ENCODE data around the gene USP24.
"Not testable (repeated sequence)": the region's sequence is repeated elsewhere in the genome, so short reads cannot be mapped to it uniquely, and the experiment has no call there.

Gene USP24

DNA sequence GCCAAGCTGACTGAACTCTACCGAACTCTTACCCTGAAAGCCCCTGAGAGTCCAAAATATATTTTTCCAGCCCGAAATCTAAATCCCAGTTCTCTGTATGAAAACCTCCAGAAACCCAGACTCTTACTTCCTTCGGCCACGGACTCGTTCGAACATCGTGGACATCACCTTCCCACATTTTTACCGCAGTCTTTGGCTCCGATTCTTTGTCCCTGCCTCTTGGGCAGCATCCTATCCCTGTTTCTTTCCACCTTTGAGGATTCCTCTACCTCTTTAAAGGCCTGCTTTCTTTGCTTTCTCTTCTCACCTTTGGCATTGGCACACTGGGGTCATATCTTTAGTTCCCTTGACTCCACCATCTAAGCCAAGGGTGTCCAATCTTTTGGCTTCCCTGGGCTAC is 932 bp upstream of the USP24 start:
- H3K4me1 ChIP-seq (ENCODE audit: insufficient read depth, low read length), result peaks cover 26% of the 10 kb centered on the region
- peak overlapping the region; percentile 75 for H3K9ac ChIP-seq (ENCODE audit: low read depth, low read length)
- H3K36me3 ChIP-seq (ENCODE audit: insufficient read depth, low read length), result no peaks in the 10 kb centered on the region
- no peaks in the 10 kb centered on the region for H3K9me3 ChIP-seq (ENCODE audit: control insufficient read depth, insufficient read depth, low read length)

DNA sequence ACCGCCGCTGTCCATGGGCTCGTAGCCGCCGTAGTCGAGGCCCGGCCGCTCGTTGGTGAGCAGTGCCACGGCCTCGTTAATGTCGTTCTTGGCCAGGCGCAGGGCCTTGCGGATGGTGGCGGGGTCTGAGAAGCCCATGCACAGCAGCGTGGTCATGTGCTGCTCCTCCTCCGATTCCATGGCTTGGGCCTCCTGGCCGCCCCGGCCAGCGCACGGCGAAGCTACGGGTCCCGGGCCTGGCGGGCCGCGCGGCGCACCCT is 300 bp downstream of the USP24 start:
- H3K9ac ChIP-seq (ENCODE audit: low read depth, low read length), result peak overlapping the region; percentile 75
- peaks cover 29% of the 10 kb centered on the region for H3K4me1 ChIP-seq (ENCODE audit: insufficient read depth, low read length)

DNA sequence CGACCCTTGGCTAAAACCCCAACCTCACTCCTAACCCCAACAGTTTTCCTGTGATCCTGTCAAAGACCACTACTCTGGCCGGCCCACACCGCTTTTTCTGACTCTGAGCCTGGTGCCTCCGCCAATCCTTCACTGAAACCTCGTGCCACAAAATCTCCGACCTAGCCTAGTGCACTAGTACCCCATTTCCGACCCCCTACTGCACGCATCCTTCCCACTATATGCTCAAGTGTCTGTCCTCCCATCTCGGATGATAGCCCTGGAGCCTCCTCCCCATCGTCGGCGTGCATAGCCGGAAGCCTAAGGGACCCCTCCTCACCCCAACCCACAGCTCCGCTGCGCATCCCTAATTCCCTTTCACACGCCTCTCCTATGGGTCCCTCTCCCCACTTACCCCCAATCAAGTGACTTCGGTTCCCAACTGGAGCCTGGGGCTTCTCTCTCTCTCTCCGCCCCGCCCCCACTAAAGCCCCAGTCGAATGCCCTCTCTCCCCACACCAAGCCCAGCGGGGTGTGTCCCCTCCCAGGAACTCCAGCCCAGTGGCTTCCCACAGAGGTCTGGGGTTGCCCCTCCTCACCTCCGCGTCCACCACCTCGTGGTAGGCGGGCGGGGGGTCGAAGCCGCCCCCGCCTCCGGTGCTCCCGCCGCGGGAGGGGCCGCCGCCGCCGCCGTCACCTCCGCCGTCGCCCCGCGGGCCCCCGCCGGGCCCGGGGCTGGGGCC is 791 bp downstream of the USP24 start:
- H3K9me3 ChIP-seq (ENCODE audit: control insufficient read depth, insufficient read depth, low read length), result no peaks in the 10 kb centered on the region

More for the DNA sequence above, 300 bp downstream of the USP24 start:
- H3K9me3 ChIP-seq (ENCODE audit: control insufficient read depth, insufficient read depth, low read length), result no peaks in the 10 kb centered on the region
- H3K36me3 ChIP-seq (ENCODE audit: insufficient read depth, low read length), result no peaks in the 10 kb centered on the region

DNA sequence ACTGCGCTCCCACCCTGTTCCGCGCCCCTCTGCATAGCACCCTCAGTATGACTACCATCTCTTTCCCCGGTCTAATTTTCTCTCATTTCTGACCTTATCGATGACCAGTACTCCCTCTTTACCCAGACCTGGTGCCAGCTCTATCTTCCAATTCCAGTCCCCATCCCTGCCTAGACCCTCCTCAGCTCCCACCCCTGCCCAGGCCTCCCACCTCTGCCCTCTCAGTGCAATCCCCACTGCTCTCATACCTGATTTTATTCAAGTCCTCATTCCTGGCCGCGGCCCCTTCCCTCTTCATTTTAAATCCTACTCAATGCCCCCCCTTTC is 1.3 kb downstream of the USP24 start:
- H3K9me3 ChIP-seq (ENCODE audit: control insufficient read depth, insufficient read depth, low read length), result no peaks in the 10 kb centered on the region
- peaks cover 32% of the 10 kb centered on the region for H3K4me1 ChIP-seq (ENCODE audit: insufficient read depth, low read length)
- peak overlapping the region; percentile 75 for H3K9ac ChIP-seq (ENCODE audit: low read depth, low read length)
- H3K36me3 ChIP-seq (ENCODE audit: insufficient read depth, low read length), result no peaks in the 10 kb centered on the region

More for the DNA sequence above, 791 bp downstream of the USP24 start:
- peaks cover 29% of the 10 kb centered on the region for H3K4me1 ChIP-seq (ENCODE audit: insufficient read depth, low read length)
- no peaks in the 10 kb centered on the region for H3K36me3 ChIP-seq (ENCODE audit: insufficient read depth, low read length)
- peak overlapping the region; percentile 75 for H3K9ac ChIP-seq (ENCODE audit: low read depth, low read length)

DNA sequence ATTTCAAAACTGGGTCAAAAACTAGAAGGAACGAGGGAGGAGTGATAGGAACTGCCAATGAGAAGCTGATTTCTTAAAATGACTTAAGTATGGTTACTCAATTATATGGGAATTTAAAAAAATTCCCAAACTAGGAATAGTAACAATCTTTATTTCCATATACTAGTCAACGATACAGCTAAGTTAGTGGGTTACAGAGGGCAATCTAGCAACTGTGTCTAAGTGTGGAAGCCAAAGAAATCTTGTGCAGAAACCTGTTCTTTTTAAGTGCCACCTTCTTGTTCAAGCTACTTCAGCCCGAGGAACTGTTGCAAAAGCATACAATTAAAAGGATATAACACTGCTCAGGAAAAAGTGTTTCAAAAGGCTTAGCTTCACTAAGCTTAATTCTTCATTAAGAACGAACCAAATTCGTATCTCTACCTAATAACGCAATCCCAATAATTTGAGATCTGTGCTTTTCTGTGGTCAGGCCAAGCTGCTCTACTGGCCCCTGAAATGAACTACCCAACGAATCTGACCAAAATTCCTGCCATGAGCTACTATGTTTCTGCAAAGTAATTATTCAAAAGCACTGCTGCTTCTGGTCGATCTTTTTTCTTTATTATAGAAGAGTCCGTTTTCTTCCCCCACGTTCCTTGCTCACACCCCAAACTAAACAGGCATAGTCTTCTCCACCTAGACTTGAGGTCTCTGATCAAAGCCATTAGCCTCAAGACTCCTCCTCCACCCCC is 1.8 kb downstream of the USP24 start:
- Histone ChIP-seq H3K4me1 (ENCODE audit: insufficient read depth, low read length) (peaks cover 32% of the 10 kb centered on the region), H3K9ac (ENCODE audit: low read depth, low read length) (peak overlapping the region; percentile 75; the same call in 1 of the 2 replicates)

DNA sequence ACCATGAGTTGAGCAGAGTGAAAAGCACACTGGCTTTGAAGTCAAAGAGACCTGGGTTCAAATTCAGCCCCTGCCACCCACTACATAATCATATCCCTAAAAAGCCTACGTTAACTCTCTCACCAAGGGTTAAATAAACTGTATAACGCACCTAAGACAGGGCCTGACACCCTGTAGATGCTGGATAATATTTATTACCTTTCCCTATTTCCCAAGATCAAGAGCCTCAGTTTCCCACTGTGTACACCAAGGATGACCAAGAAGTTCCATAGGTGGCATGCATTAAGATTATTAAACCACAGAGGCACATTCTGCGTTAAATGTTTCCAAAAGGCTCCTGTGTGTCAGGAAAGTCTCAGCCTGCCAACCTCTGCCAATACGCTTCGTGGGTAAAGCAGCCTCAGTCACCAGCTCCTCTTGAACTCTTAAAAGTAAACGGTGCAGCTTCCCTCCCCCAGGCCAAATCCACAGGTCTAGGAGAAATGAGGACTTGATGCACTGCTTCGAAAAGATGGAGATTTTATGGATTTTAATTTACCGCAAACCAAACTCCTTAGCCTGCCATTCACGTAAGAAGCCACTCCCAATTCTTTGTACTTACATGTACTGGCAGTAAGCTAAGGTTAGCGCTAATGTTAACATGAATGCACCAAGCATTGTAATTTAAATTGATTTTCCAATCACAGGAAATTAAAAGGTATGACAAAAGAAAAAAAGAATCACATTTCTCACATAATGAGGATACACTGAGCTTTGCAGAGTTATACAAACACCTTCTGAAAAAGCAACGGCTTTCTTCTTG is 2.6 kb downstream of the USP24 start:
- Histone ChIP-seq H3K4me1 (ENCODE audit: insufficient read depth, low read length) (peaks cover 30% of the 10 kb centered on the region), H3K36me3 (ENCODE audit: insufficient read depth, low read length) (no peaks in the 10 kb centered on the region), H3K9ac (ENCODE audit: low read depth, low read length) (peak overlapping the region; percentile 75), H3K9me3 (ENCODE audit: control insufficient read depth, insufficient read depth, low read length) (no peaks in the 10 kb centered on the region)

More for the DNA sequence above, 1.8 kb downstream of the USP24 start:
- no peaks in the 10 kb centered on the region for H3K9me3 ChIP-seq (ENCODE audit: control insufficient read depth, insufficient read depth, low read length)
- no peaks in the 10 kb centered on the region for H3K36me3 ChIP-seq (ENCODE audit: insufficient read depth, low read length)

DNA sequence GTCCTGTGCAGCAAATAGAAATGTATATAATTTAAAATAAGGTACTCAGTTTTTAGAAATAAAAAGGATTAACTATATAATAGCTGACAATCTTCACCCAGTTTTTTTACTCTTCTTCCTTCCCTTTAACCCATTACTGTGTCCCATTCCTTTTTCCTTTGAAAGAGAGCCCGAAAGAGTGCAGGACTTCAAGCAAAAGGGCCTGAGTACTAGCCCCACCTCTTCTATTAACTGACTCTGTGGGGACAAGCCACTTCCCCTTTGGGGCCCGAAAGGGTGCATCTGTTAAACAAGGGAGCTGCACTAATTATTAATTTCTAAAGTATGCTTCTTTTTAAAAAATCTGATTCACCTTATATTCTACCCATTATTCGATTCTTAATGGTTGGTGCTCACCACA is 3.3 kb downstream of the USP24 start:
- H3K4me1 ChIP-seq (ENCODE audit: insufficient read depth, low read length), result peaks cover 27% of the 10 kb centered on the region
- H3K9me3 ChIP-seq (ENCODE audit: control insufficient read depth, insufficient read depth, low read length), result no peaks in the 10 kb centered on the region
- no peaks in the 10 kb centered on the region for H3K36me3 ChIP-seq (ENCODE audit: insufficient read depth, low read length)
- H3K9ac ChIP-seq (ENCODE audit: low read depth, low read length), result no peak overlapping the region

DNA sequence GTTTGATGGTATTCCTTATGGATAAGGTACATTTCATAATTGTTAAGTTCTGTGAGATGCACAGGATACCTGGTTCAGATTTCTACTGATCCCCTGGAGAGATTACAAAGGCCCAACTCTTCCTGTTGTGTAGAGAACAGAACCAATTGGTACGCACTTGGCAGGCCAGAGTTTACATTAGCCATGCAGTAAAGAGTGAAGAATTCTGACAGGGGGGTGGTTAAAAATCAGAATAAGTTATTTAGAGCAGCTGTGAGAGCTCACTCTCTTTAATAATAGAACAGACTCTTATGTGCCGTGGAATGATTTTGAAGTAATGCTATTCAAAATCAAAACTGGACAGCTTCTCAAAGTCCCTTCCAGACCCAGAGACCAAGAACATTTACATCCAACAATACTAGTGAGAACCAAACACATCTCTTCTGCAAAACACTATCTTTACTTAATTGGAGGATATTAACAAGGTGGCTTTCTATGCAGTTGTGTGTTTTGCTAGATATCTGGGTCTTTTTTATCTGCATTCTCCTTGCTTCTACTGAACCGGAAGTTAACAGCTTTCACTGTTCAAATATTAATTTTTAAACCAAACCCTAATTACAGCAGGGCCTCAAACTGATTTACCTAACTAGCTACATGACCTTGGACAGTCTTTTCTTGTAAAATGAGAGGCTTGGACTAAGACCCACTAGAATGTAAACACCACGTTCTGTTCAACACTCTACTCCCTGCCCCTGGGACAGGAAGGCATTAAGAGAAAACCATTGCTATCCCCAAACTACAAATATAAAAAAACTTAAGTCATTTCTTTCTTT is 4.0 kb downstream of the USP24 start:
- Histone ChIP-seq H3K36me3 (ENCODE audit: insufficient read depth, low read length) (no peaks in the 10 kb centered on the region), H3K9me3 (ENCODE audit: control insufficient read depth, insufficient read depth, low read length) (no peaks in the 10 kb centered on the region), H3K4me1 (ENCODE audit: insufficient read depth, low read length) (peaks cover 27% of the 10 kb centered on the region), H3K9ac (ENCODE audit: low read depth, low read length) (no peak overlapping the region)

DNA sequence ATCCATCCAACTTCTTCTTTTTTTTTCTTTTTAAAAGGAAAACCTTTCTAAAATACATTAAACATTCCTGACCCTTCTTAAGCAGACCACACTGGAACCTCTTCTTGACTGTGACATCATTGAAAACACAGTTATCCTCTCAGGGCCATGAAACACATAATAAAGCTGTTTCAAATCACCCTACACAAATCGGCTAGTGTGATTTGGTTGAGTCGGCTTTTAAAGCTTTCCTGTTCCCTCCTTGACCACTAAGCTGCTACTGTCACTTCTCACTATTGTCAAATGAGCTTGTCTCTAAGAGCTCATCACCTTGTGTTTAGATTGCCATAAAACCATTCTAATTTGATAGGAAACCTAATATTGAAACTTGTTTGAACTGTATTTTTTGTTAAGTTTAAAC is 5.9 kb downstream of the USP24 start:
- Histone ChIP-seq H3K9me3 (ENCODE audit: control insufficient read depth, insufficient read depth, low read length) (no peaks in the 10 kb centered on the region), H3K36me3 (ENCODE audit: insufficient read depth, low read length) (no peaks in the 10 kb centered on the region), H3K9ac (ENCODE audit: low read depth, low read length) (no peak overlapping the region), H3K4me1 (ENCODE audit: insufficient read depth, low read length) (peaks cover 32% of the 10 kb centered on the region)

DNA sequence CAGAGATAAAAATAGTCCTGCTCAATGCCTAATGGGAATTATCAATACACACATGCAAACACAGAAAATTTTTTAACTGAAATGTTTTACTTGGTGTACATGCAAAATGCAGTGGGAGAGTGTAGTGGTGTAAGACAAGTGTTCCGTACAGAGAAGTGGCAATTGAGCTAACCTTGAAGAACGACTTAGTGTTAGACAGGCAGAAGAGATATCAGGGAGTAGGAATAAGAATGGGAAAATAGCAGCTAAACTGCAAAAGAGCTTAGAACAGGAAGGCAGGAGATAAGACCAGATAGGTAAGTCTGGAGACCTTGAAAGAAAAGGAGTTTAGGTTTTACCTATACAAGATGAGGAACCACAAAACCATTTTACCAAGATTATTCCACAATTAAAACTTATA is 9.0 kb downstream of the USP24 start:
- H3K9ac ChIP-seq (ENCODE audit: low read depth, low read length), result no peak overlapping the region
- no peaks in the 10 kb centered on the region for H3K9me3 ChIP-seq (ENCODE audit: control insufficient read depth, insufficient read depth, low read length)
- no peaks in the 10 kb centered on the region for H3K36me3 ChIP-seq (ENCODE audit: insufficient read depth, low read length)
- peaks cover 15% of the 10 kb centered on the region for H3K4me1 ChIP-seq (ENCODE audit: insufficient read depth, low read length)

DNA sequence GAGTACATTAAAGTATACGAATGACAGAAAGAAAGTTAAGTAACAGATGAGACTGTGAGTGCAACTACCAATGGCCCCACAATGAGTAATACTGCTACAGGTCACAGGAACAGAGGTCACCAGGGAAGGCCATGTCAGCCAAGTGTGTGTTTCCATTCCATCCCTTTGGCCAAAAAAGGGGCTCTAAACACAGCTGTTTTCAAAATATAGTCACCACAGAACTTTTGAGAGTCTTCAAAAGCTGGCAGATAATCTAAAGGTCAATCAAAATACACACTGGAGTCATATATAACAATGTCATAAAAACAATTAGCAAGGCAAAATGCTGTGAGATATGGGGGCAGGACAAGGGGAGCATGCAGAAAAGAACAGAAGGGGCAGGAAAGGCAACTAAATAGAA is 10.2 kb downstream of the USP24 start:
- Histone ChIP-seq H3K4me1 (ENCODE audit: insufficient read depth, low read length) (peaks cover 11% of the 10 kb centered on the region), H3K36me3 (ENCODE audit: insufficient read depth, low read length) (no peaks in the 10 kb centered on the region), H3K9ac (ENCODE audit: low read depth, low read length) (no peak overlapping the region), H3K9me3 (ENCODE audit: control insufficient read depth, insufficient read depth, low read length) (no peaks in the 10 kb centered on the region)

DNA sequence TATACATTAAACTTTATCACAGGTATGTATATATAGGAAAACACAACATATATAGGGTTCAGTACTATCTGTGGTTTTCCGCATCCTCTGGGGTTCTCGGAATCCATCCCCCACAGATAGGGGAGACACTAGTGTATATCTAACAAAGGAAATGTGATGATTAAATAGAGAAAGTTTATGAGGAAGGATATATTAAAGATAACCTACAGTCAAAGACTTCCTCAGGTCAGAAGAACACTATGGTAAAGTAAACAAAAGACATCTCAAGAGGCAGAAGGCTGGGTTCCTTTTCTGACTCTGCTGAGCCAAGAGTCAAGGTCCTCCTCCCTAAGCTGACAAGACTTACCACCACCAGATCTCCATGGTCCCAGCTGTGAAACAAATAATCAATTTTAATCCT is 12.1 kb downstream of the USP24 start:
- no peak overlapping the region for H3K9ac ChIP-seq (ENCODE audit: low read depth, low read length)
- no peaks in the 10 kb centered on the region for H3K36me3 ChIP-seq (ENCODE audit: insufficient read depth, low read length)
- H3K4me1 ChIP-seq (ENCODE audit: insufficient read depth, low read length), result peaks cover 8% of the 10 kb centered on the region; the same call in 1 of the 2 replicates
- H3K9me3 ChIP-seq (ENCODE audit: control insufficient read depth, insufficient read depth, low read length), result no peaks in the 10 kb centered on the region

DNA sequence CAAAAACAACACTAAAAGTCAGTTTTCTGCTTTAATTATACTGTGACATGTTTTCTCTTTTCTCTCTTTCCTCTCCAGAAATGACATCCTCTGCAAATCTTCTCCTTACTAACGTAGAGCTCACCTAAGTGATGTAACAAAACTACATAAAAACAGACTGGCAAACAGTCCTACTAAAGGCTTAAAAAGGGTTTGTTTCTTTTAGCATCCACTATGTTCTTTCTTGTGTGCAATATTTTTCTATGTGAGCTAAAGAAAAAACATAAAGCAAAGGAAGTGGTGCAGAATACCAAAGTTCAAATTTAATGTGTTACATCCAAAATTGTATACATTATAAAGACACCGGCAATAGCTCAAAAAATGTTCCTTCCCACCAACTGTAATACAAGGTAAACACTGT is 14.5 kb downstream of the USP24 start:
- H3K9me3 ChIP-seq (ENCODE audit: control insufficient read depth, insufficient read depth, low read length), result no peaks in the 10 kb centered on the region
- no peak overlapping the region for H3K9ac ChIP-seq (ENCODE audit: low read depth, low read length)
- no peaks in the 10 kb centered on the region for H3K36me3 ChIP-seq (ENCODE audit: insufficient read depth, low read length)
- peaks cover 8% of the 10 kb centered on the region; the same call in 1 of the 2 replicates for H3K4me1 ChIP-seq (ENCODE audit: insufficient read depth, low read length)

DNA sequence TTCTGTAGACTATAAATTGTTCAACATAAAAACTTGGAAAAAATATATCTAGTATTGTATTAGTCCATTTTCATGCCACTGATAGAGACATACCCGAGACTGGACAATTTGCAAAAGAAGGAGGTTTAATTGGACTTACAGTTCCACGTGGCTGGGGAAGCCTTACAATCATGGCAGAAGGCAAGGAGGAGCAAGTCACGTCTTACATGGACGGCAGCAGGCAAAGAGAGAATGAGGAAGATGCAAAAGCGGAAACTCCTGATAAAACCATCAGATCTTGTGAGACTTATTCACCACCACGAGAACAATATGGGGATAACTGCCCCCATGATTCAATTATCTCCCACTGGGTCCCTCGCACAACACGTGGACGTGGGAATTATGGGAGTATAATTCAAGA is 15.4 kb downstream of the USP24 start:
- H3K9ac ChIP-seq (ENCODE audit: low read depth, low read length); H3K4me1 ChIP-seq (ENCODE audit: insufficient read depth, low read length); H3K36me3 ChIP-seq (ENCODE audit: insufficient read depth, low read length); H3K9me3 ChIP-seq (ENCODE audit: control insufficient read depth, insufficient read depth, low read length): not testable (repeated sequence)
